CD4-positive, alpha-beta T cell treated with Interleukin-6 at 100 ng/mL for 8 hours (primary cell): ENCODE measurements around the gene ZNF644.
"Not testable (repeated sequence)": the region's sequence is repeated elsewhere in the genome, so short reads cannot be mapped to it uniquely, and the experiment has no call there.

ENCODE experiments used
- DNase-seq: peaks from one replicate; pipeline ENCODE4 v3.0.0-alpha.2; 2020; ENCODE audit warnings: mixed read lengths, low spot score

ZNF644 gene

GRCh38 chr1:90986953-90987352 is 34.9 kb downstream of the ZNF644 start:
- no peak for DNase-seq

- no peak for DNase-seq
These were observed 44.3 kb downstream of the ZNF644 start for GRCh38 chr1:90977522-90977921.

GRCh38 chr1:90973897-90974798 is 47.7 kb downstream of the ZNF644 start:
- DNase-seq: no peak

- DNase-seq: no peak
These were observed 51.6 kb downstream of the ZNF644 start for GRCh38 chr1:90970208-90970607.

- DNase-seq: no peak
These were observed 52.6 kb downstream of the ZNF644 start for GRCh38 chr1:90969241-90969640.

- DNase-seq: no peak
These were observed 57.3 kb downstream of the ZNF644 start for GRCh38 chr1:90964444-90965035.

GRCh38 chr1:90963651-90964050 is 58.2 kb downstream of the ZNF644 start:
- DNase-seq: no peak

- DNase-seq: no peak
These were observed 58.6 kb downstream of the ZNF644 start for GRCh38 chr1:90963236-90963635.

GRCh38 chr1:90959352-90960206 is 62.3 kb downstream of the ZNF644 start:
- no peak for DNase-seq

GRCh38 chr1:90957497-90957896 is 64.3 kb downstream of the ZNF644 start:
- no peak for DNase-seq

GRCh38 chr1:90955769-90956168 is 66.1 kb downstream of the ZNF644 start:
- DNase-seq: no peak

GRCh38 chr1:90952906-90953305 is 68.9 kb downstream of the ZNF644 start:
- DNase-seq: no peak

GRCh38 chr1:90951009-90951408 is 70.8 kb downstream of the ZNF644 start:
- no peak for DNase-seq

GRCh38 chr1:90948301-90948700 is 73.5 kb downstream of the ZNF644 start:
- DNase-seq: no peak

- no peak for DNase-seq
These were observed 75.2 kb downstream of the ZNF644 start for GRCh38 chr1:90946630-90947029.

- no peak for DNase-seq
These were observed 76.5 kb downstream of the ZNF644 start for GRCh38 chr1:90945287-90945686.

- no peak for DNase-seq
These were observed 77.9 kb downstream of the ZNF644 start for GRCh38 chr1:90943966-90944365.

GRCh38 chr1:90940746-90941145 is 81.1 kb downstream of the ZNF644 start:
- DNase-seq: no peak

GRCh38 chr1:90936731-90937130 is 85.1 kb downstream of the ZNF644 start:
- no peak for DNase-seq

- no peak for DNase-seq
These were observed 85.8 kb downstream of the ZNF644 start for GRCh38 chr1:90936061-90936460.

GRCh38 chr1:90928231-90928630 is 93.6 kb downstream of the ZNF644 start:
- DNase-seq: not testable (repeated sequence)

GRCh38 chr1:90927674-90928073 is 94.2 kb downstream of the ZNF644 start:
- not testable (repeated sequence) for DNase-seq

GRCh38 chr1:90926971-90927370 is 94.9 kb downstream of the ZNF644 start:
- no peak for DNase-seq
